Keratinocyte (primary cell): Measurements from ENCODE around the gene TTC31. TPM values are rescaled to one million over a fixed set of nuclear protein-coding genes. Genes with fewer than 3 reads are reported as not detected.

Experiments used
- DNase-seq: peaks from one replicate; pipeline ENCODE4 v3.0.0-alpha.2; 2011; ENCODE audit warnings: low read depth, missing footprints, low spot score
- FAIRE-seq: peaks from 2 replicates; lab custom pipeline; 2011; peaks lifted over from hg19 to GRCh38; lab: Jason Lieb, UNC
- H2AFZ ChIP-seq: 2 replicates; pipeline ENCODE4 v1.6.0; 2012; ENCODE audit warnings: low read length, control low read depth, inconsistent platforms; ENCODE audit not compliant: control insufficient read depth
- H3K27ac ChIP-seq: 2 replicates; pipeline ENCODE4 v1.5.1; 2011; ENCODE audit warnings: low read length; ENCODE audit not compliant: control insufficient read depth, insufficient read depth
- H3K27me3 ChIP-seq: 3 replicates; pipeline ENCODE4 v1.6.0; 2011; ENCODE audit warnings: low read length; ENCODE audit not compliant: control insufficient read depth, insufficient read depth; ENCODE audit errors: extremely low read depth
- H3K36me3 ChIP-seq, 2 experiments: 2 replicates in 1 of 2; 3 replicates in 1 of 2; pipeline ENCODE4 v1.5.1; 2011; ENCODE audit warnings: low read length in 2 of 2, mild to moderate bottlenecking in 1 of 2; ENCODE audit not compliant: control insufficient read depth in 2 of 2, insufficient read depth in 2 of 2; ENCODE audit errors: extremely low read depth in 1 of 2
- H3K4me1 ChIP-seq: 3 replicates; pipeline ENCODE4 v1.5.1; 2011; ENCODE audit warnings: low read length; ENCODE audit not compliant: control insufficient read depth, insufficient read depth; ENCODE audit errors: extremely low read depth
- H3K4me2 ChIP-seq: 3 replicates; pipeline ENCODE4 v1.6.0; 2011; ENCODE audit warnings: low read depth, low read length; ENCODE audit not compliant: control insufficient read depth, insufficient read depth; ENCODE audit errors: extremely low read depth
- H3K4me3 ChIP-seq, 3 experiments: fragments of 200-600 bp in 1 of 3; sonication (generic) in 1 of 3; 2 replicates in 2 of 3; 3 replicates in 1 of 3; pipeline ENCODE4 v1.5.1; 2011 to 2016; ENCODE audit warnings: low read length in 3 of 3, mild to moderate bottlenecking in 3 of 3, control low read depth in 2 of 3, inconsistent platforms in 1 of 3, low read depth in 1 of 3, mixed read lengths in 1 of 3, mixed run types in 1 of 3, moderate library complexity in 1 of 3; ENCODE audit not compliant: control insufficient read depth in 2 of 3, insufficient read depth in 2 of 3; ENCODE audit errors: extremely low read depth in 1 of 3
- H3K79me2 ChIP-seq: 2 replicates; pipeline ENCODE4 v1.6.0; 2012; ENCODE audit warnings: low read length; ENCODE audit not compliant: control insufficient read depth, insufficient read depth
- H3K9ac ChIP-seq: 3 replicates; pipeline ENCODE4 v1.6.0; 2011; ENCODE audit warnings: low read length; ENCODE audit not compliant: control insufficient read depth, insufficient read depth; ENCODE audit errors: extremely low read depth
- H3K9me1 ChIP-seq: 3 replicates; pipeline ENCODE4 v1.6.0; 2011; ENCODE audit warnings: low read length; ENCODE audit not compliant: control insufficient read depth, insufficient read depth; ENCODE audit errors: extremely low read depth
- H3K9me3 ChIP-seq: 2 replicates; pipeline ENCODE4 v1.5.1; 2012; ENCODE audit warnings: low read depth, low read length; ENCODE audit not compliant: control insufficient read depth
- H4K20me1 ChIP-seq: 3 replicates; pipeline ENCODE4 v1.6.0; 2011; ENCODE audit warnings: low read length; ENCODE audit not compliant: control insufficient read depth, insufficient read depth; ENCODE audit errors: extremely low read depth
- EZH2 ChIP-seq: IDR thresholded peaks from one replicate; pipeline ENCODE4 v1.6.1; 2012; ENCODE audit warnings: inconsistent platforms, mild to moderate bottlenecking, low read length, moderate library complexity
- dilution Hi-C: fragments of 300-500 bp; cut with MboI; formaldehyde crosslinking; loops from one replicate; pipeline ENCODE4 v1.7.0; 2020; ENCODE audit warnings: low sequenced_read_pairs; ENCODE audit not compliant: extremely low pct_ligation_motif_present
- polyA plus RNA-seq, 5 experiments: library from polyadenylated mRNA; depleted of rRNA in 3 of 5; stranded (reverse) in 3 of 5; stranded (forward) in 1 of 5; unstranded in 1 of 5; fragments of >200 nt; gene quantifications; 1 replicate in 1 of 5; 2 replicates in 3 of 5; 3 replicates in 1 of 5; pipeline versions ENCODE4 v1.2.1 to v1.2.3, GENCODE V29; 2011 to 2012; ENCODE audit warnings: missing spikeins in 2 of 5, low read depth in 1 of 5, low replicate concordance in 1 of 5
- TF ChIP-seq, protein P1 (sequence below), 3 experiments: IDR thresholded peaks in 1 of 3; conservative IDR thresholded peaks in 1 of 3; optimal IDR thresholded peaks in 1 of 3; 2 replicates in 2 of 3; 3 replicates in 1 of 3; pipeline versions ENCODE3 to v1.5.1; 2011; ENCODE audit warnings: low read length in 3 of 3, mild to moderate bottlenecking in 3 of 3, moderate library complexity in 2 of 3, control low read depth in 1 of 3, inconsistent platforms in 1 of 3; ENCODE audit not compliant: insufficient read depth in 2 of 3; ENCODE audit errors: extremely low read depth in 1 of 3

Gene TTC31
- polyA plus RNA-seq, 1 donor (not counting 4 experiments of a cell fraction or from before 2014, with no cell fraction given): 16.8 TPM

DNA sequence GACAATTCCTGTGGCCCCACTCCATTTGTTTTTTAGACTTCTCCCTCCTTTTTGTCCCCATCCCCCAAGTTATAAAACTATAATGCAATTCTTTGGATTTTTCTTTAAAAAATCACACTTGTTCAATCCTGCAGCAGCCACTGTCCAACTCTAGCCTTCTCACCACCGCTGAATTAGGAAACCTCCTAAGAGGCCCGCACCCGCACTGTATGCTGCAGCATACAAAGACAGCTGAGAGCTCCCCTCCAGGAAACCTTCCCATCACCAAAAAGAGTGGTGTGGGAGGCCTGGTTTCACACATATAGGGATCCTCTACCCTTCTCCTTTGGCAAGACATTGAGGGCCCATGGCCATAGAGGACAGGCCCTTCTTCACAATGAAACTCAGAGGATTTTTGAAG, 21.7 kb downstream of the TTC31 start:
- H3K4me3 ChIP-seq: no peak overlapping the region
- H3K36me3 ChIP-seq: peaks cover 9 to 10% of the 10 kb centered on the region in 2 experiments
- no peak overlapping the region for H3K27ac ChIP-seq
- no peak overlapping the region for H3K4me2 ChIP-seq
- H3K27me3 ChIP-seq: peaks cover 19% of the 10 kb centered on the region
- no peaks in the 10 kb centered on the region for H4K20me1 ChIP-seq
- H3K9me3 ChIP-seq: no peaks in the 10 kb centered on the region
- FAIRE-seq (no peak), DNase-seq (no peak)
- TF ChIP-seq, protein P1, sequence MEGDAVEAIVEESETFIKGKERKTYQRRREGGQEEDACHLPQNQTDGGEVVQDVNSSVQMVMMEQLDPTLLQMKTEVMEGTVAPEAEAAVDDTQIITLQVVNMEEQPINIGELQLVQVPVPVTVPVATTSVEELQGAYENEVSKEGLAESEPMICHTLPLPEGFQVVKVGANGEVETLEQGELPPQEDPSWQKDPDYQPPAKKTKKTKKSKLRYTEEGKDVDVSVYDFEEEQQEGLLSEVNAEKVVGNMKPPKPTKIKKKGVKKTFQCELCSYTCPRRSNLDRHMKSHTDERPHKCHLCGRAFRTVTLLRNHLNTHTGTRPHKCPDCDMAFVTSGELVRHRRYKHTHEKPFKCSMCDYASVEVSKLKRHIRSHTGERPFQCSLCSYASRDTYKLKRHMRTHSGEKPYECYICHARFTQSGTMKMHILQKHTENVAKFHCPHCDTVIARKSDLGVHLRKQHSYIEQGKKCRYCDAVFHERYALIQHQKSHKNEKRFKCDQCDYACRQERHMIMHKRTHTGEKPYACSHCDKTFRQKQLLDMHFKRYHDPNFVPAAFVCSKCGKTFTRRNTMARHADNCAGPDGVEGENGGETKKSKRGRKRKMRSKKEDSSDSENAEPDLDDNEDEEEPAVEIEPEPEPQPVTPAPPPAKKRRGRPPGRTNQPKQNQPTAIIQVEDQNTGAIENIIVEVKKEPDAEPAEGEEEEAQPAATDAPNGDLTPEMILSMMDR (optimal IDR thresholded peaks at IDR 0.05 in 1 of 3, IDR thresholded peaks at IDR 0.05 in 1 of 3, conservative IDR thresholded peaks at IDR 0.05 in 1 of 3; ENCODE audit: extremely low read depth in 1 of 3, insufficient read depth in 2 of 3, low read length in 3 of 3): no peak
- H3K9ac ChIP-seq: no peak overlapping the region
- H2AFZ ChIP-seq: no peak overlapping the region
- dilution Hi-C loops: no loop called here
- H3K9me1 ChIP-seq: no peaks in the 10 kb centered on the region
- peaks cover 33% of the 10 kb centered on the region for H3K4me1 ChIP-seq
- H3K79me2 ChIP-seq: peaks cover 16% of the 10 kb centered on the region

DNA sequence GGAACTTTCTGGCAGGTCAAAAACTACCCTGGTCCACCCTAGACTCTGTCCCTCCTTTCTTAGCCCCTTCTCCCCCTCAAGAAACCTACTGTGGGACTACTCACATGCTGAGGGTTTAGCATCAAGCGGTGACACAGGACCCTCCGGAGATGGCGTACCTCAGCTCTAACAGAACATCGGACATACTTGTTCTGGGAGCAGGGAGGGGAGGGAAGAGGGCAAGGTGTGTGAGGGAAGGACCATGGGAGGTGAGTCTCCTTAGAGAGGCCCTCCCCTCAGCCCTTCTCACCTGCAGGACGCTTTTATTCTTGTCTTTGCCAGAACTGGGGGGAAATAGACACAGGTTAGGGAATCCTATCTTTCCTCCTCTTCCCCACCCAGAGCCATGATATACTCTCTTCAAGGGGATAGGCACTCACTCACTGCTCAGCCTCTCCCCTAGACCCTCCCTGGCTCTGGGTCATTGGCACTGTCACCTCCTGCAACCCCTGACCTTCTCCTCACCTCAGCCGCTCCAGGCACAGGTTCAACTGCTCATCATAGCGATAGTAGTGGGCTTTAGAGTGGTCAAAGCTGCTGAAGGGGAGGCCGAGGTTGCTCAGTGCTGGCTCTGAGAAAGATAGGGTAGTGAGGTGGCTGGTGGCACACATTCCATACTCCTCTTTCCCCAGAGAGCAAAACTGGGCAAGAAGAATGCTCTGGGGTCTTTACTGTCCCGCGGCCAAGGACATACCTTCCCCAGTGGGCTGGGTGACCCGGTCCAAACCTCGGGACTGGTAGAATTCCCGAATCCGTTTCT, 22.8 kb downstream of the TTC31 start:
- Histone ChIP-seq H3K4me2 (peak overlapping the region; percentile 97), H3K9me1 (no peaks in the 10 kb centered on the region), H2AFZ (no peak overlapping the region), H3K9me3 (no peaks in the 10 kb centered on the region), H3K36me3 (peaks cover 9 to 10% of the 10 kb centered on the region in 2 experiments), H3K4me3 (peak overlapping the region; percentile 40 to 86 (median 41)), H3K27ac (no peak overlapping the region), H3K27me3 (peaks cover 15% of the 10 kb centered on the region), H4K20me1 (no peaks in the 10 kb centered on the region), H3K4me1 (peaks cover 33% of the 10 kb centered on the region), H3K79me2 (peaks cover 16% of the 10 kb centered on the region), H3K9ac (no peak overlapping the region)
- TF ChIP-seq, protein P1 (optimal IDR thresholded peaks at IDR 0.05 in 1 of 3, IDR thresholded peaks at IDR 0.05 in 1 of 3, conservative IDR thresholded peaks at IDR 0.05 in 1 of 3; ENCODE audit: extremely low read depth in 1 of 3, insufficient read depth in 2 of 3, low read length in 3 of 3): no peak
- no peak for TF ChIP-seq EZH2
- dilution Hi-C loops: no loop called here
- FAIRE-seq (no peak), DNase-seq (no peak)
